ENCODE results near the gene MARCHF11.

Gene MARCHF11

DNA sequence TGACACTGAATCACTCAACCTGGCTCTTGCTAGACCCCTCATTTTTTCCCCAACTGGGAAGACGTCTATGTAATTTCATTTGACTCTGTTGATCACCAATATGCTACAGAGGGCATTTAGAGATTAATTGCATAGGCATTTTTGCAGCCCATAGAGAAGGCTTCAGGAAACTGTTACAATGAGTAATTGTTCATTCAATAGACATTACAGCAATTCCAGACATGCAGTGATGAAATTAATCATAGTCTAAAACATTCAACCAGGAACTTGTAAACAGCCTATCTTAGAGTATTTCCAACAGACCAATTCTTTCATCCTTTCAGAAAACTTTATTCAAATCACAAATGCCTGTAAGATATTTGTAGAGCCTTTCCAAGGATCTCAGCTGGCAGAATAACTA, 122.3 kb downstream of the MARCHF11 start:
- no peak for DNase-seq (ENCODE audit: low read depth in 1 of 2, low spot score in 1 of 2)

DNA sequence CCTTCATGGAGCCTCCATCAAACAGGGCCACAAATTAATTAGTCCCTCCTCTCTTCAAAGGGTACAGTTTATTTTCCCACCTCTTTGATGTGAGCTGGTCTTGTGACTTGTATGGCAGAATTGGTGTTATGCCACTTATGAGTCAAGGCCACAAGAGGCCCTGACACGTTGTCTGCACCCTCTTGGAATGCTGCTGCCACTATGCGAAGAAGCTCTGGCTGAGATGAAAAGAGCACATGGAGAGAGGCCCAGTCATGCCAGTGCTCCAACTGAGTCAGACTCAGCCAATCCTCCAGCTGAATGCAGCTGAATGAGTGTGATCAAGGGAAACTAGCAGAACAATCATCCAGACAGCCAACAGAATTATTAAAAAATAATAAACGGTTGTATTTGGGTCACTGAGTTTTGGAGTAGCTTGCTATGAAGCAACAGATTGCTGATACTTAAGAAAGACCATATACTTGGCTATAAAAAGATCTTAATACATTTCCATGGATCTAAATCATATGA, 128.3 kb downstream of the MARCHF11 start:
- no peak for DNase-seq (ENCODE audit: low read depth in 1 of 2, low spot score in 1 of 2)

DNA sequence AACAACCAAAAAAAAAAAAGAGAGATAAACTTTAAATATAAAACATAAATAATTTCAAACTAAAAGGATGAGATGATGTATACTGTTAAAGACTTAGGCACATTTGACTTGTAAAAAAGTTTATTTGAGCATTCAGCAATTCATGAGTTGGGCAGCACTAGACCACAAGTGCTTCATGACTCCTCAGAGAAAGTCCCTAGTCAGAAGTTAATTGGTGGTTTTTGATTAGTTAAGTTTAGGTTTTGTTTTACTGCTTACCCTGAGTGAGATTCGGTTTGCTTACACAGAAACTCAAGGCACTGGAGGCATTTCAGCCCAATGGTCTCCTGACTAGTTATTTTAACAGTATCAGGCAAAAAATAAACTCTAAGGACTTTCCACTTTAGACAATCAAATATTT, 129.2 kb downstream of the MARCHF11 start:
- DNase-seq (ENCODE audit: low read depth in 1 of 2, low spot score in 1 of 2) = no peak

DNA sequence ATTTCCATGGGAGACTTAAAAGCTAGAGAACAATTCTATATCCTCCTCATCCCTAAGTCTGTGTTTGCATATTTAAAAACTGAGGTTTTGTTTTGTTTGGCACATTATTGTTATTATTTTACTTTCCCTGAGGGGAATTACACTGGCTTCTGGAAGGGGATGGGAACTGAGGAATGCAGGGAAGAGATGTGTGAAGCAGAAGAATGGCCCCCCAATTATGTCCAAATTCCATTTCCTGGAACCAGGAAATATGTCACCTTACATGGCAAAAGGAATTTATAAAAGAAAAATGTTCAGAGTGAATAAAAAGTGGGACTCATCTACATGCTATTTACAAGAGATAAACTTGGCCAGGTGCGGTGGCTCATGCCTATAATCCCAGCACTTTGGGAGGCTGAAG, 129.8 kb downstream of the MARCHF11 start:
- no peak for DNase-seq (ENCODE audit: low read depth in 1 of 2, low spot score in 1 of 2)

DNA sequence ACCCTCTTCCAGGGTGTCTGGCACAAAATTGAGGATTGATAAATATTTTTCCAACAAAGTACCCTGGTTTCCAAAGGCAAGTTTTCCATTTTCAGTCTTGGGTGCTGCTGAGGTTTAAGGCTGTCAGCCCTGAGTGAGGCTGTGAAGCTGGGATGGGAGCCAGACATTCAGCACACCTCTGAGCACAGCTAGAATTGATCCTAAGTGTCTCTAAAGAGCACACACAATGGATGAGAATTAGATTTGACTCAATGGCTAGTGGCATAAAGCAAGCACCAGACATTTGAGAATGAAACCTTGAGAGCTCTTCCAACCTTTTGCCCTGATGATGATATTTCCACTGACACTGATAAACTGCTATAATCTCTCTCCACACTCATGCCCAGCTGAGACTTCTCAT, 131.5 kb downstream of the MARCHF11 start:
- no peak for DNase-seq (ENCODE audit: low read depth in 1 of 2, low spot score in 1 of 2)

DNA sequence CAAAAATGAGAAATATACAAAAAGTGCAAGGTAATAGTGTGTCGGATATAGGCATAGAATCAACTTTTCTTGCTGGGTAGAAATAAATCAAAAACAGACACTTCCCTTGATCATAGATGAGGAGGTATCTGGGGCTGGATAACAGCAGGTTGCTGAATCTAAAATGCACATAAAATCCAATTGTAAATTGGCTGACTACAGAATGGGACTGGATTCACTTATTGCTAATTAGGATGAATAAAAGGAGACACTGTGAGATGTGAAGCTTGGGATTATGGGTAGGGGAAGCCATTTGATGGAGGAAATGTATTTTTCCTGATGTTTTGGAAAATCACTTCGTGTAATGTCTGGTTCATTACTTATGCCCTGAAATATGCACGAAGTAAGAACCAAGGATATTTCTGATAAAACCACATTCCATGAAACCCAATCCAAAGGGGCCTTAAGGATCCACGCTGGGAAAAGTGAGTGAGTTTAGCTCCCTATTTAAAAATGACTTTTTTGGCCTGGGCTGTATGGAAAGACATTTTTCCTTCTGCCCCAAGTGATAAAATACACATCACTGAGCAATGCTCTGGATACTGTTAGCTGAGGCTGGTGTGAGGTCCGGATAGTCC, 136.1 kb downstream of the MARCHF11 start:
- DNase-seq (ENCODE audit: low read depth in 1 of 2, low spot score in 1 of 2) = no peak

DNA sequence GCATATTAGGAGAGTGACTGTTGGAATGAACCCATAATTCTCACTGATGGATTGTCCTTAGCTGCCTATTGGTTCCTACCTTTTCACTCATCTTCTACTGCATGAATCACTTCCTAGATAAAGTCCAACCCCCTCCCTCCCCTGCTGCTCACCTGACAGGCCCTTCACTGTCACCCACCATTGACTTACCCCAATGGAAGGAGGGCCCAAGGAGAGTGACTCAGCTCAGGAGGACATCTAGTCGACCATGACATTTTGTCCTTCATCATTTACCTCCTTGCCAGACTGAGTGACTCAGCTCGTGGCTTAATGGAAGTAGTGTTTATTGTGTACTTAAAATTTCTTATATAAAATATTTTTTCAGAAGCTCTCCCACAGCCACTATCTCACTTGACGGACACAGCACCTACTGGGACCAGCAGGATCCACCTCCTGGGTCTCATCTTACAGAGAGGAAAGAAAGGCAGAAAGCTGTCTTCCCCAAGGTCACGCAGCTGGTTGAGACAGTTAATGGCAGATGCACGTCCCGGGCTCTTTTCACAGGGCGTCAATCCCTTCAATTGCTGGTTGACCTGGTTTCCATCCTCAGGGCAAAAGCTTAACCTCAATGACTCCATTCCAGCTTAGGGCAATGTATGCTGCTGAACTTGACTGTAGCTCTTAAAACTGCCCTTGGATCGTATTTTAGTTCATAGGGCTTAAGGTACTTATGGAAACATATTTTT, 142.3 kb downstream of the MARCHF11 start:
- no peak for DNase-seq (ENCODE audit: low read depth in 1 of 2, low spot score in 1 of 2)

DNA sequence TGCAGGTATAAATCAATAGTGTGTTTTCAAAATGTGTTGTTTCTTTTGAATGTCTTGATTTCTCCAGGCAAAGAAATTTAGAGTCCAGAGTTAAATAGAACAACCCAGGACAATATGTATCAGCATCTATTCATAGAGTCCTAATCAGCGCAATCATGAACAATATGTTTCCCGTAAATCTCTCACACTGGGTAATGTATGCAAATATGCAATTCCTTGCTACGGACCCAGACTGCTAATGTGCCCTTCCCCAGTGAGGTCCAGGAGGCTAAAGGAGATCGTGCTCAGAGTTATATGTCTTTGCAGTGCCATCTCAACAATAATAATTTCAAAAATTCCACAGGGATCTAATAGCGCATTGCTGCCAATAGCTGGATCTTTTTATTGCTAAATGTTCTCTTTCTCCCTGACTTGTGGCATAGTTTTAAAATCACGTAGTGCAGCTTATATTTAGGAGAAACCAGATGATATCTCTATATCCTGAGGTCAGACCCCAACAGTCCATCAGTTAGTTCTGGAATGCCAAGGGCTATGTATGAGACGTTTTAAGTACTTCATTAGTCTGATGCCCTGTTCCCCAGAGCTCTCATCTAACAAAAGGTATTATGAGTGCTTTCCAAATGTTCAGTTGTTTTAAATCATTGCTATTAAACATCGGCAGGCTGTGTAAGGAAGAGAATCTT, 145.1 kb downstream of the MARCHF11 start:
- no peak for DNase-seq (ENCODE audit: low read depth in 1 of 2, low spot score in 1 of 2)

DNA sequence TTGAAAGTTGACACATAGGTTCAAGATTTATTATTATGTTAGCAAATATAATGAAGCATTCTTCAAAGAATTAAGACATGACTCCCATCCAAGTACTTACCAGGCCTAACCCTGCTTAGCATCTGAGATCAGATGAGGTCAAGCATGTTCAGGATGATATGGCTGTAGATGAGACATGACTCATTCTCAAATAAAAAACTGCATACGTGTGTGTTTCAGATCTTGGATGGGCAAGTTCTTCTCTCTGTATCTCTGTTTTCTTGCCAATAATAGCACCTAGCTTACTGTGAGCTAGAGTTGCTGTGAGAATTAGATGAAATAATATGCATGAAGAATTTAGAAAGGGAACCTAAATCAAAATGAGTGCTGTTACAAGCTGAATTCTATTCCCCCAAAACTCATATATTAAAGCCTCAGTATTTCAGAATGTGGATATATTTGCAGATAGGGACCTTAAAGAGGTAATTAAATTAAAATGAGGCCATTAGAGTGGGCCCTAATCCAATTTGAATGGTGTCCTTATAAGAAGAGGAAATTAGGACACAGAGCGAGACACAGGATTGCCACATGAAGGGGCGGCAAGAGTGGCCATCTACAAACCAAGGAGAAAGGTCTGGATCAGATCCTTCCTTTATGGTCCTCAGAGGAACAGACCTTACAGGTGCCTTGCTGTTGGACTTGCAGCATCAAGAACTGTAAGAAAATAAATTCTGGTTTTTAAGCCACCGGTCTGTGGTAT, 146.2 kb downstream of the MARCHF11 start:
- no peak for DNase-seq (ENCODE audit: low read depth in 1 of 2, low spot score in 1 of 2)

DNA sequence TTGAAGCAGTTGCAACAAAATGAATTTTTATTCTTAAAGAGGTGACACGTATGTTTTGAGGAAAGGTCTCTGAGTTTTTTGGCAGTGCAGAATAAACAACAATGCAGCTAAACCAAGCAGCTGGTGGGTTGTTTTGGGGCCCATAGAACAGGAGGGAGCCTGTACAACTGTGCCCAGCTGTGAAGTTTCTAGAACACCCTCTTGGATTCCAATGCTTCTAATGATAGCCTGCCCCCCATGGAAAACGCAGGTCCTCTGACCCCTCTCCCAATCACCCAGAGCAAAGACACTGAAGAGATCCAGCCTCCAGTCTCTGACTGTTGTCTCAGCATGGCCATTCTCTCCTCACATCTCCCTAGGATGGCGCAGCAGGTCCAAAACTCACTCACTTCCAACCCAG, 150.9 kb downstream of the MARCHF11 start:
- no peak for DNase-seq (ENCODE audit: low read depth in 1 of 2, low spot score in 1 of 2)

DNA sequence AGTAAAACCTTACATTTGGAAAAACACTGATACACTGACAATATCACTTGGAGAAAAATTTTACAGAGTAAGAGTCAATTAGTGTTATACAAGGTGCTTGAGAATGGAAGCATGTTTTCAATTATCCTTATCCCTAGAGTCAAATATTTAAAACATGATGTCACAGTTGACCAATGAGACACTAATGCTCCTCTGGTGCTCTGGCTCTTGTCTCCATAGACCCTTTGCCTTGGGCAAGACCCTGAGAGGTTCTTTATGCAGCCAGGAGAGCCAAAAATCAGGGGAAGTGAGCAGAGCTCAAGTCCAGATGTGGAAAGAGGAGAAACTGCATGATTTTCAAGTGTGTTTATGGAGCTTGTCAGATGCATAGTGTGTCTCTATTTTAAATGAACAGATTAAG, 153.9 kb downstream of the MARCHF11 start:
- no peak for DNase-seq (ENCODE audit: low read depth in 1 of 2, low spot score in 1 of 2)

DNA sequence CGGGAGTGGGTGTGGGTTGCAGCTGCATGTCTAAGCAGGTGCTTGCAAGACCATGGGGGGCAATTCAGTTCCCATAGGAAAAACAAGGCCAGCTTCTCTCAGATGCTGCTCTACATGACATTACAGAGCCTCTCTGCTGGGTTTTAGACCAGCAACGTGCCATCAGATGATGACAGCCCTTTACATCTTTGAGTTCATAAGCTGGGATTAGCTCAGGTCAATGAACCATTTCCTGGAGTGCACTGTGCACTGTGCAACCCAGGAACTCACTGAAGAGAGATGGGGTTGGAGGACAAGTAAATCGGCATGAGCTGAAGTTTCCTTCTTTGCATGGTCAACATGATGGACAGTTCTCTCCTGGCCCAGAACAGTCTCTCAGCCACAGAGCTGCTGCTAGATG, 160.6 kb downstream of the MARCHF11 start:
- no peak for DNase-seq (ENCODE audit: low read depth in 1 of 2, low spot score in 1 of 2)

DNA sequence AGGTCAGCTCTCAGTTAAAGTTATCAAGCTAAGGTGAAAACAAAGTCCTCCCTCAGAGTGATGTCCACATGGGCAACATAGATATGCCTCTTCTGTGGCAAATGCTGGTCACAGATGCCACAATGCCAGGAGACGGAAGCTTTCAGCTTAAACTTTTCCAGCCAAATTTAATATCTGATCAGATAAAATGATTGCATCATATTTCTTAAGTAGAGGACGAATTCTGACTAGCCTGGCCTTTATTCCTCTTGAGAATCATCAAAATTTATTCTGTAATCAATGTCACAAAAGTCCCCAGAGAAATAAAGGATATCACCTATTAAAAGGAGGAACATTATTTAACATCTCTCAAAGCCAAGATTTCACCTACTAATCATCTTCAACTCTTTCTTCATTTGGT, 161.9 kb downstream of the MARCHF11 start:
- DNase-seq (ENCODE audit: low read depth in 1 of 2, low spot score in 1 of 2) = no peak

Data from stimulated activated CD4-positive, alpha-beta T cell treated with anti-CD3 and anti-CD28 coated beads, Interleukin-15, amount 100 ng/mL, for 1 hour (primary cell).